HG03139 (cell line): Measurements from ENCODE around the gene FBLN2.

Experiments
- ATAC-seq: cut with Tn5 transposase; IDR thresholded peaks from one replicate; pipeline ENCODE4 v1.9.1; 2021; ENCODE audit not compliant: unreplicated experiment

Gene FBLN2

GRCh38 chr3:13577181-13578121 is 28.5 kb downstream of the FBLN2 start:
- no peak for ATAC-seq

- ATAC-seq: no peak
These were observed 29.3 kb downstream of the FBLN2 start for GRCh38 chr3:13578251-13578650.

- no peak for ATAC-seq
These were observed 30.1 kb downstream of the FBLN2 start for GRCh38 chr3:13579063-13579462.

GRCh38 chr3:13580256-13581023 is 31.5 kb downstream of the FBLN2 start:
- ATAC-seq: no peak

GRCh38 chr3:13581485-13582365 is 32.8 kb downstream of the FBLN2 start:
- no peak for ATAC-seq

- no peak for ATAC-seq
These were observed 33.7 kb downstream of the FBLN2 start for GRCh38 chr3:13582366-13583250.

GRCh38 chr3:13583251-13584180 is 34.6 kb downstream of the FBLN2 start:
- no peak for ATAC-seq

GRCh38 chr3:13584427-13584891 is 35.5 kb downstream of the FBLN2 start:
- no peak for ATAC-seq

GRCh38 chr3:13584901-13585300 is 36.0 kb downstream of the FBLN2 start:
- no peak for ATAC-seq

GRCh38 chr3:13587442-13587841 is 38.5 kb downstream of the FBLN2 start:
- ATAC-seq: no peak

- ATAC-seq: no peak
These were observed 39.3 kb downstream of the FBLN2 start for GRCh38 chr3:13588221-13588701.

- ATAC-seq: no peak
These were observed 40.1 kb downstream of the FBLN2 start for GRCh38 chr3:13588993-13589392.

GRCh38 chr3:13590841-13591520 is 42.1 kb downstream of the FBLN2 start:
- no peak for ATAC-seq

- no peak for ATAC-seq
These were observed 44.7 kb downstream of the FBLN2 start for GRCh38 chr3:13593615-13594014.

- no peak for ATAC-seq
These were observed 45.2 kb downstream of the FBLN2 start for GRCh38 chr3:13594146-13594545.

- ATAC-seq: no peak
These were observed 46.1 kb downstream of the FBLN2 start for GRCh38 chr3:13594991-13595421.

- no peak for ATAC-seq
These were observed 46.6 kb downstream of the FBLN2 start for GRCh38 chr3:13595485-13595884.
